HEK293 (cell line): ENCODE data around the gene TFEC.
"Not testable (repeated sequence)": the region's sequence is repeated elsewhere in the genome, so short reads cannot be mapped to it uniquely, and the experiment has no call there.

Experiments used
- CTCF ChIA-PET: fragments of 350-600 bp; formaldehyde crosslinking; extraction: SDS; loops from one replicate; lab custom pipeline; 2021; ENCODE audit warnings: antibody characterized with exemption; lab: Yijun Ruan, JAX
- POLR2A ChIA-PET: fragments of 300-600 bp; formaldehyde crosslinking; extraction: SDS; loops from one replicate; lab custom pipeline; 2020; ENCODE audit warnings: antibody characterized with exemption, inconsistent platforms; lab: Yijun Ruan, JAX
- H3K27ac ChIP-seq: fragments of 200-500 bp; sonication (Bioruptor generic); 2 replicates; pipeline ENCODE4 v1.5.1; 2014; ENCODE audit warnings: low read depth, low read length, control low read depth, inconsistent platforms; ENCODE audit errors: extremely low read depth
- H3K36me3 ChIP-seq, 2 experiments: fragments of 200-500 bp in 1 of 2; sonication (Bioruptor generic) in 1 of 2; 1 replicate in 1 of 2; 2 replicates in 1 of 2; pipeline ENCODE4 v1.5.1; 2014 to 2017; ENCODE audit warnings: inconsistent platforms in 2 of 2, low read length in 2 of 2; ENCODE audit not compliant: control insufficient read depth in 2 of 2, insufficient read depth in 1 of 2
- H3K4me1 ChIP-seq: fragments of 200-500 bp; sonication (Bioruptor generic); 2 replicates; pipeline ENCODE4 v1.5.1; 2014; ENCODE audit warnings: mild to moderate bottlenecking, low read length, inconsistent platforms; ENCODE audit not compliant: control insufficient read depth, insufficient read depth
- H3K4me3 ChIP-seq: 2 replicates; pipeline ENCODE4 v1.5.1; 2011; ENCODE audit warnings: low read depth, mild to moderate bottlenecking, control low read depth, low read length, moderate library complexity
- H3K9me3 ChIP-seq: fragments of 200-500 bp; sonication (Bioruptor generic); 2 replicates; pipeline ENCODE4 v1.5.1; 2014; ENCODE audit warnings: low read depth, low read length, inconsistent platforms; ENCODE audit not compliant: control insufficient read depth, insufficient read depth
- GLI4 ChIP-seq: fragments of 450-650 bp; formaldehyde crosslinking; IDR thresholded peaks from 2 replicates; pipeline ENCODE4 v1.5.1; 2016; ENCODE audit warnings: missing biosample characterization, missing genetic modification characterization
- ZBTB17 ChIP-seq: fragments of 450-650 bp; formaldehyde crosslinking; IDR thresholded peaks from 2 replicates; pipeline ENCODE4 v1.5.1; 2016; ENCODE audit warnings: missing biosample characterization, missing genetic modification characterization
- ZIC2 ChIP-seq: fragments of 450-650 bp; formaldehyde crosslinking; IDR thresholded peaks from 2 replicates; pipeline ENCODE4 v1.5.1; 2016; ENCODE audit warnings: missing biosample characterization, missing genetic modification characterization
- ZNF146 ChIP-seq: fragments of 450-650 bp; formaldehyde crosslinking; IDR thresholded peaks from 2 replicates; pipeline ENCODE4 v1.5.1; 2016; ENCODE audit warnings: missing biosample characterization, missing genetic modification characterization
- ZNF16 ChIP-seq: fragments of 450-650 bp; formaldehyde crosslinking; IDR thresholded peaks from 2 replicates; pipeline ENCODE4 v1.5.1; 2016; ENCODE audit warnings: low read depth, missing biosample characterization, missing genetic modification characterization
- ZNF311 ChIP-seq: fragments of 450-650 bp; formaldehyde crosslinking; IDR thresholded peaks from 2 replicates; pipeline ENCODE4 v1.5.1; 2017; ENCODE audit warnings: missing biosample characterization, missing genetic modification characterization, borderline replicate concordance
- ZNF416 ChIP-seq: fragments of 450-650 bp; formaldehyde crosslinking; IDR thresholded peaks from 2 replicates; pipeline ENCODE4 v1.5.1; 2016; ENCODE audit warnings: missing biosample characterization, missing genetic modification characterization
- ZNF426 ChIP-seq: fragments of 450-650 bp; formaldehyde crosslinking; IDR thresholded peaks from 2 replicates; pipeline ENCODE4 v1.5.1; 2017; ENCODE audit warnings: missing biosample characterization, missing genetic modification characterization, mild to moderate bottlenecking, inconsistent platforms, moderate library complexity
- ZNF501 ChIP-seq: fragments of 450-650 bp; formaldehyde crosslinking; IDR thresholded peaks from 2 replicates; pipeline ENCODE4 v1.5.1; 2016; ENCODE audit warnings: missing biosample characterization, missing genetic modification characterization
- ZNF670 ChIP-seq: fragments of 450-650 bp; formaldehyde crosslinking; IDR thresholded peaks from 2 replicates; pipeline ENCODE4 v1.5.1; 2016; ENCODE audit warnings: missing biosample characterization, missing genetic modification characterization, low read depth
- ZNF701 ChIP-seq: fragments of 450-650 bp; formaldehyde crosslinking; IDR thresholded peaks from 2 replicates; pipeline ENCODE4 v1.5.1; 2016; ENCODE audit warnings: missing biosample characterization, missing genetic modification characterization
- TF ChIP-seq, protein P1 (sequence below): fragments of 450-650 bp; formaldehyde crosslinking; IDR thresholded peaks from 2 replicates; pipeline ENCODE4 v1.5.1; 2016; ENCODE audit warnings: missing biosample characterization, missing genetic modification characterization
- TF ChIP-seq, protein P2 (sequence below): fragments of 450-650 bp; formaldehyde crosslinking; IDR thresholded peaks from 2 replicates; pipeline ENCODE4 v1.5.1; 2016; ENCODE audit warnings: missing biosample characterization, missing genetic modification characterization
- TF ChIP-seq, protein P3 (sequence below): fragments of 450-650 bp; formaldehyde crosslinking; IDR thresholded peaks from 2 replicates; pipeline ENCODE4 v1.5.1; 2016; ENCODE audit warnings: missing biosample characterization, missing genetic modification characterization
- TF ChIP-seq, protein P4 (sequence below): fragments of 450-650 bp; IDR thresholded peaks from 2 replicates; pipeline ENCODE4 v1.5.1; 2018; ENCODE audit warnings: missing biosample characterization, mild to moderate bottlenecking, missing genetic modification characterization

Gene TFEC

DNA sequence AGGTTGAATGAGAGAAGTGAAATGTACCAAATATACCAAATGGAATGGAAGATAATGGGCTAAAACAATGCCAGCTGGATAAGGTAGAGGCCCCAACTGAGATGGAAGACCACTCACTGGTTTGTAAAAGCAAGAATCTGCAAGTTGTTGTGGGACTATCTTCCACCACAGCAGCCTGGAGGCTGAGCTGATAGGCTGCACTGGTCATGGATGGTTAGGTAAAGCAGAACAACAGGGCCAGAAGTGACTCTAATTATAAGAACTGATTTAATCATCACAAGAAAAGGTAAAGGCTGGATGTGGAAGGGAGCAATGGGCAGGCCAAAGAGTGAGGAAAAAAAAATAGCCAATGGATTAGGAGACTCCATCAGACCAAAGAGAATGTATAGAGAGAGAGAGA, 11.8 kb downstream of the TFEC start (continued):
- TF ChIP-seq, protein P1, sequence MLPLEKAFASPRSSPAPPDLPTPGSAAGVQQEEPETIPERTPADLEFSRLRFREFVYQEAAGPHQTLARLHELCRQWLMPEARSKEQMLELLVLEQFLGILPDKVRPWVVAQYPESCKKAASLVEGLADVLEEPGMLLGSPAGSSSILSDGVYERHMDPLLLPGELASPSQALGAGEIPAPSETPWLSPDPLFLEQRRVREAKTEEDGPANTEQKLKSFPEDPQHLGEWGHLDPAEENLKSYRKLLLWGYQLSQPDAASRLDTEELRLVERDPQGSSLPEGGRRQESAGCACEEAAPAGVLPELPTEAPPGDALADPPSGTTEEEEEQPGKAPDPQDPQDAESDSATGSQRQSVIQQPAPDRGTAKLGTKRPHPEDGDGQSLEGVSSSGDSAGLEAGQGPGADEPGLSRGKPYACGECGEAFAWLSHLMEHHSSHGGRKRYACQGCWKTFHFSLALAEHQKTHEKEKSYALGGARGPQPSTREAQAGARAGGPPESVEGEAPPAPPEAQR (tag by site-specific recombination), result no peak
- no peak for TF ChIP-seq ZNF16
- no peak for TF ChIP-seq ZNF670 (tag by site-specific recombination)

DNA sequence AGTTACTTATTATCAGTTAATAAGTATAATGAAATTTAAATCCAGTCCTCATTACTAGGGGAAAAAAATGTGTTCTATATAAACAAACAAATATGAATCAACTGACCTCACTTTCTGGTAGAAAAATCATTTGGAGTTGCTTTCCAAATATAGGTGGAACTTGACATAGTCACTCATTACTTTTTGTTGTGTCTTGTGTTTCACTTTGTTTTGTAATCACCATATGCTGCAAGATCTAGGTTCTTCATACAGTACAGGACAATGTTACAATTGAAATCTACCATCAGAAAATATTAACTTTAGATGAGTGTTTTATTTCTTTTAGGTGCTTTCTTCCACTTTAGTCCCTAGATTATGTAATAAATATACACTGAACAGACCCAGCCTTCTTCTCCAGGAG, 16.9 kb downstream of the TFEC start:
- Histone ChIP-seq H3K4me1 (no peaks in the 10 kb centered on the region), H3K4me3 (no peak overlapping the region), H3K36me3 (no peaks in the 10 kb centered on the region), H3K27ac (no peak overlapping the region), H3K9me3 (no peaks in the 10 kb centered on the region)
- TF ChIP-seq ZNF701 (tag by site-specific recombination) (no peak), ZNF311 (tag by site-specific recombination) (no peak), GLI4 (tag by site-specific recombination) (no peak), ZIC2 (tag by site-specific recombination) (no peak)
- ChIA-PET CTCF (no interaction called here), POLR2A (no interaction called here)

DNA sequence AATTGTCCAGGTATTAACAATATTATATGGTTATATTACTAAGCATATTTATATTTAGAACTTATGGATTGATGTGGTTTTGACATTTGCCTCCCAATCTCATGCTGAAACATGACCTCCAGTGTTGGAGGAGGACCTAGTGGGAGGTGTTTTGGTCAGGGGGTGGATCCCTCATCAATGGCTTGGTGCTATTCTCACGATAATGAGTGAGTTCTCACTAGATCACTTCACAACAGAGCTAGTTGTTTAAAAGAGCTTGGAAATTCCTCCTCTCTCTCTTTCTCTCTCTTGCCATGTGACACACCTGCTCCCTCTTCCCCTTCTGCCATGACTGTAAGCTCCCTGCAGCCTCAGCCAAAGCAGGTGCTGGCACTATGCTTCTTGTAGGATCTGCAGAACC, 19.0 kb downstream of the TFEC start:
- CTCF ChIA-PET, result no interaction called here
- Histone ChIP-seq H3K4me1 (no peaks in the 10 kb centered on the region), H3K36me3 (no peaks in the 10 kb centered on the region), H3K9me3 (no peaks in the 10 kb centered on the region), H3K4me3 (no peak overlapping the region), H3K27ac (no peak overlapping the region)
- TF ChIP-seq, protein P2, sequence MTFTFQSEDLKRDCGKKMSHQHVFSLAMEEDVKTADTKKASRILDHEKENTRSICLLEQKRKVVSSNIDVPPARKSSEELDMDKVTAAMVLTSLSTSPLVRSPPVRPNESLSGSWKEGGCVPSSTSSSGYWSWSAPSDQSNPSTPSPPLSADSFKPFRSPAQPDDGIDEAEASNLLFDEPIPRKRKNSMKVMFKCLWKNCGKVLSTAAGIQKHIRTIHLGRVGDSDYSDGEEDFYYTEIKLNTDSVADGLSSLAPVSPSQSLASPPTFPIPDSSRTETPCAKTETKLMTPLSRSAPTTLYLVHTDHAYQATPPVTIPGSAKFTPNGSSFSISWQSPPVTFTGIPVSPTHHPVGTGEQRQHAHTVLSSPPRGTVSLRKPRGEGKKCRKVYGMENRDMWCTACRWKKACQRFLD (tag by site-specific recombination), result no peak
- TF ChIP-seq, protein P3, sequence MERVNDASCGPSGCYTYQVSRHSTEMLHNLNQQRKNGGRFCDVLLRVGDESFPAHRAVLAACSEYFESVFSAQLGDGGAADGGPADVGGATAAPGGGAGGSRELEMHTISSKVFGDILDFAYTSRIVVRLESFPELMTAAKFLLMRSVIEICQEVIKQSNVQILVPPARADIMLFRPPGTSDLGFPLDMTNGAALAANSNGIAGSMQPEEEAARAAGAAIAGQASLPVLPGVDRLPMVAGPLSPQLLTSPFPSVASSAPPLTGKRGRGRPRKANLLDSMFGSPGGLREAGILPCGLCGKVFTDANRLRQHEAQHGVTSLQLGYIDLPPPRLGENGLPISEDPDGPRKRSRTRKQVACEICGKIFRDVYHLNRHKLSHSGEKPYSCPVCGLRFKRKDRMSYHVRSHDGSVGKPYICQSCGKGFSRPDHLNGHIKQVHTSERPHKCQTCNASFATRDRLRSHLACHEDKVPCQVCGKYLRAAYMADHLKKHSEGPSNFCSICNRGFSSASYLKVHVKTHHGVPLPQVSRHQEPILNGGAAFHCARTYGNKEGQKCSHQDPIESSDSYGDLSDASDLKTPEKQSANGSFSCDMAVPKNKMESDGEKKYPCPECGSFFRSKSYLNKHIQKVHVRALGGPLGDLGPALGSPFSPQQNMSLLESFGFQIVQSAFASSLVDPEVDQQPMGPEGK (tag by site-specific recombination), result no peak
- TF ChIP-seq ZNF416 (tag by site-specific recombination) (no peak), ZNF501 (no peak), ZNF146 (no peak), ZNF426 (tag by site-specific recombination) (no peak), ZBTB17 (tag by site-specific recombination) (no peak)
- TF ChIP-seq, protein P4, sequence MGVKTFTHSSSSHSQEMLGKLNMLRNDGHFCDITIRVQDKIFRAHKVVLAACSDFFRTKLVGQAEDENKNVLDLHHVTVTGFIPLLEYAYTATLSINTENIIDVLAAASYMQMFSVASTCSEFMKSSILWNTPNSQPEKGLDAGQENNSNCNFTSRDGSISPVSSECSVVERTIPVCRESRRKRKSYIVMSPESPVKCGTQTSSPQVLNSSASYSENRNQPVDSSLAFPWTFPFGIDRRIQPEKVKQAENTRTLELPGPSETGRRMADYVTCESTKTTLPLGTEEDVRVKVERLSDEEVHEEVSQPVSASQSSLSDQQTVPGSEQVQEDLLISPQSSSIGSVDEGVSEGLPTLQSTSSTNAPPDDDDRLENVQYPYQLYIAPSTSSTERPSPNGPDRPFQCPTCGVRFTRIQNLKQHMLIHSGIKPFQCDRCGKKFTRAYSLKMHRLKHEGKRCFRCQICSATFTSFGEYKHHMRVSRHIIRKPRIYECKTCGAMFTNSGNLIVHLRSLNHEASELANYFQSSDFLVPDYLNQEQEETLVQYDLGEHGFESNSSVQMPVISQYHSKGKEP, result no peak
- POLR2A ChIA-PET, result no interaction called here

DNA sequence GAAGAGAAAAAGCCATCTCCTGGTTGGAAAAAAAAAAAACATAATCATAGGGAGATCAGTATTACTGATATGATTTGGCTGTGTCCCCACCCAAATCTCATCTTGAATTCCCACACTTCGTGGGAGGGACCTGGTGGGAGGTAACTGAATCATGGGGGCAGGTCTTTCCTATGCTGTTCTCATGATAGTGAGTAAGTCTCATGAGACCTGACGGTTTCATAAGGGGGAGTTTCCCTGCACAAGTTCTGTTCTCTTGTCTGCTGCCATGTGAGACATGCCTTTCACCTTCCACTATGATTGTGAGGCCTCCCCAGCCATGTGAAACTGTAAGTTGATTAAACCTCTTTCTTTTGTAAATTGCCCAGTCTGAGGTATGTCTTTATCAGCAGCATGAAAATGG, 25.8 kb downstream of the TFEC start:
- H3K27ac ChIP-seq, H3K9me3 ChIP-seq, H3K4me3 ChIP-seq, POLR2A ChIA-PET, CTCF ChIA-PET, H3K4me1 ChIP-seq, H3K36me3 ChIP-seq: not testable (repeated sequence)
